ENCODE data around the gene IFITM5.
A peak's percentile ranks its signal among the peaks of the same experiment; 100 is the strongest.

The IFITM5 gene

GRCh38 chr11:293852-294661 is 5.3 kb downstream of the IFITM5 start:
- DNase-seq: peak; percentile 60

GRCh38 chr11:293271-293851 is 6.0 kb downstream of the IFITM5 start:
- peak; percentile 63 for DNase-seq

- DNase-seq: peak; percentile 61
These were observed 6.9 kb downstream of the IFITM5 start for GRCh38 chr11:292211-293121.

- DNase-seq: peak; percentile 61
These were observed 7.8 kb downstream of the IFITM5 start for GRCh38 chr11:291281-292210.

GRCh38 chr11:290621-291231 is 8.6 kb downstream of the IFITM5 start:
- peak; percentile 63 for DNase-seq

- DNase-seq: peak; percentile 66
These were observed 9.4 kb downstream of the IFITM5 start for GRCh38 chr11:289712-290620.

- DNase-seq: peak; percentile 70
These were observed 10.0 kb downstream of the IFITM5 start for GRCh38 chr11:289398-289711.

GRCh38 chr11:288478-289397 is 10.6 kb downstream of the IFITM5 start, which contains the start of gene PGGHG:
Gene PGGHG (plus strand): TSS chr11:289126. CDS start chr11:289817, 691 bp downstream.
- DNase-seq: peak; percentile 88

- peak; percentile 85 for DNase-seq
These were observed 11.4 kb downstream of the IFITM5 start for GRCh38 chr11:287821-288477.

- DNase-seq: peak; percentile 88
These were observed 12.1 kb downstream of the IFITM5 start for GRCh38 chr11:286977-287820.

- peak; percentile 56 for DNase-seq
These were observed 13.5 kb downstream of the IFITM5 start for GRCh38 chr11:285894-286220.

GRCh38 chr11:285021-285893 is 14.1 kb downstream of the IFITM5 start:
- DNase-seq: peak; percentile 52

- DNase-seq: peak; percentile 58
These were observed 15.0 kb downstream of the IFITM5 start for GRCh38 chr11:284105-285020.

GRCh38 chr11:283405-284104 is 15.8 kb downstream of the IFITM5 start:
- peak; percentile 44 for DNase-seq

- peak; percentile 59 for DNase-seq
These were observed 16.5 kb downstream of the IFITM5 start for GRCh38 chr11:282630-283360.
